Neural crest cell (in vitro differentiated cells): ENCODE data around the gene FMNL2. TPM values are rescaled to one million over a fixed set of nuclear protein-coding genes. Genes with fewer than 3 reads are reported as not detected.

ENCODE experiments used
- DNase-seq: peaks from one replicate; pipeline ENCODE4 v3.0.0; 2021; ENCODE audit warnings: low read depth, mixed read lengths, low spot score
- H3K27ac Mint-ChIP-seq: one replicate; pipeline ENCODE4 v1.8.0; 2021; ENCODE audit warnings: mild to moderate bottlenecking, mixed read lengths; ENCODE audit not compliant: unreplicated experiment
- H3K27me3 Mint-ChIP-seq: 2 replicates; pipeline ENCODE4 v1.8.0; 2021; ENCODE audit warnings: low read depth, mild to moderate bottlenecking, mixed read lengths
- H3K36me3 Mint-ChIP-seq: 2 replicates; pipeline ENCODE4 v1.8.0; 2021; ENCODE audit warnings: low read depth, mild to moderate bottlenecking, mixed read lengths
- H3K4me1 Mint-ChIP-seq: 2 replicates; pipeline ENCODE4 v1.8.0; 2021; ENCODE audit warnings: mixed read lengths
- H3K4me3 Mint-ChIP-seq: one replicate; pipeline ENCODE4 v1.8.0; 2021; ENCODE audit warnings: mild to moderate bottlenecking, mixed read lengths
- H3K9me3 Mint-ChIP-seq: 2 replicates; pipeline ENCODE4 v1.8.0; 2021; ENCODE audit warnings: mixed read lengths
- total RNA-seq: library from RNA; stranded (reverse); gene quantifications from 2 replicates; pipeline ENCODE4 v1.2.1, GENCODE V29; 2021
- TF ChIP-seq, protein P1 (sequence below): fragments of 200-600 bp; sonication (generic); conservative IDR thresholded peaks from 2 replicates; pipeline ENCODE4 v1.5.0; 2021; ENCODE audit warnings: antibody characterized with exemption, mild to moderate bottlenecking

FMNL2 gene
- total RNA-seq, 1 donor from 2014 or later = 54.9 TPM

DNA sequence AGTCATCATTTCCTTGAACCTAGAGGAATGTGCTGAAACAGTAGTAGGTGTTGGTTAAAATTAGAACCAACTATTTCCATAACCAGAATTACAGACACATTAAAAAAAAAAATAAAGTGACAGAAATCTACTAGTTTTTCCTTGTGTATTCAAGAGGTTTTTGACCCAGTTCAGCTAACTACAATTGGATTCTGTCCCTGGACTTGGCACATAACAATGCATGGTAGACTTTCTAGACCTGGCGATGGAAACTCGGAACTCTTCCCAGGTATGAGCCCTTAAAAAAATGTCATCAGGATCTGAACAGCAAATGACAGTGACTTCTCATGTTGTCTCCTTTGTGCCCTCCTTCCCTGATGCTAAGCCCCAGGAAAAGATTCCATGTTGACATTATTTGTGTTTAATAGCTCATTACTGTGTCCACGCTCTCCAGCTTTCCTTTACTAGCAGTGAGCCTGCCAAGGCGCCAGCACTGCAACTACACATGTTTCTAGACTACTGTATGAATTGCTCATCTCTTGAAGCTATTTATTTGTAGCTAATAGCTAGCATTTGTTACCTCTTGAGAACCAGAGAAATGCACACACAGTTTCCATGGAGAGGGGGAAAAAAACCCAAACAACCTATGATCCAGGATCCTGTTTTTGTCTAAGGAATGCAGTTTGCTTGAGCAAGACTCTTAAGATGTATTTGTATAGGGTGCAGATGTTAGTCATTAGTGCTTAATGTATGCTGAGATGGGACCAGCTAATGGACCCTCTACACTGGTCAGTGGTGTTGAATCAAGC lies 148.5 kb downstream of the FMNL2 start:
- Mint-ChIP-seq H3K4me3 (no peak overlapping the region), H3K27ac (no peak overlapping the region), H3K9me3 (no peaks in the 10 kb centered on the region), H3K36me3 (no peaks in the 10 kb centered on the region), H3K27me3 (no peaks in the 10 kb centered on the region), H3K4me1 (peaks cover 45% of the 10 kb centered on the region)
- DNase-seq = no peak
- TF ChIP-seq, protein P1, sequence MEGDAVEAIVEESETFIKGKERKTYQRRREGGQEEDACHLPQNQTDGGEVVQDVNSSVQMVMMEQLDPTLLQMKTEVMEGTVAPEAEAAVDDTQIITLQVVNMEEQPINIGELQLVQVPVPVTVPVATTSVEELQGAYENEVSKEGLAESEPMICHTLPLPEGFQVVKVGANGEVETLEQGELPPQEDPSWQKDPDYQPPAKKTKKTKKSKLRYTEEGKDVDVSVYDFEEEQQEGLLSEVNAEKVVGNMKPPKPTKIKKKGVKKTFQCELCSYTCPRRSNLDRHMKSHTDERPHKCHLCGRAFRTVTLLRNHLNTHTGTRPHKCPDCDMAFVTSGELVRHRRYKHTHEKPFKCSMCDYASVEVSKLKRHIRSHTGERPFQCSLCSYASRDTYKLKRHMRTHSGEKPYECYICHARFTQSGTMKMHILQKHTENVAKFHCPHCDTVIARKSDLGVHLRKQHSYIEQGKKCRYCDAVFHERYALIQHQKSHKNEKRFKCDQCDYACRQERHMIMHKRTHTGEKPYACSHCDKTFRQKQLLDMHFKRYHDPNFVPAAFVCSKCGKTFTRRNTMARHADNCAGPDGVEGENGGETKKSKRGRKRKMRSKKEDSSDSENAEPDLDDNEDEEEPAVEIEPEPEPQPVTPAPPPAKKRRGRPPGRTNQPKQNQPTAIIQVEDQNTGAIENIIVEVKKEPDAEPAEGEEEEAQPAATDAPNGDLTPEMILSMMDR = no peak

DNA sequence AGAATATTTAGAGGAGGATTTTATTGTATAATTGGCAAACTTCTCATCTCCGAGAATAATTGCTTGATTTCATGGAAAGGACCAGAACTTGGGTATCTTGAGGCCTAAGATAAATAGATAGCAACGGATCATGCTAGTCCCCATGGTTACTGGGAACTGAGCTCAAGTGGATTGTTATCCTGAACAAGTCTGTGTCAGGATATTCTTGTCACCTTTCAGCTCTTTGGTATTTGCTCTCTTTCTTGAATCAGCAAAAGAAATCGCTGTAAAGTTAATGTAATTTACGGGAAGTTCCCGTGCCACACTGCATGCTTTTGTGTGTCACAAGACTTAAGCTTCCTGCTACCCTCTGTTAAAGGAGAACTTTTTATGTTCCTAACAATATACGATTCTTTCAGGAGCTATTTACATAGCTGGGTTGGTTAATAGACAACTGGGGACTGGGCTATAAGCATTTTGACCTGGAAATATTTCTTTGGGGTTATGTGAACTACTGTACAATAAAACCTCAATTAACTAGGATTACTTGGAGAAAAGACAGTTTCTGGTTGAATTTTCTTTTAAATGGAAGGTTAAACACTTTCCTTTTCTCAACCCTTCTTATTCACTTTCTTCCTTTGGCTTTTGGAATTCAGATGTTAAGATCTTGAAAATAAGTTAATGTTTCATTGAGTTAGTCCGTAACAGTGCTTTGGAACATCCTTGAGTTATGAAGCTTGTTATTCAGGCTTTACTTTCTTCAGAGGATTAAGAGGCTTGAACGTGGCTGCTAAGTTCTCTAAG lies 151.2 kb downstream of the FMNL2 start:
- Mint-ChIP-seq H3K27me3 (no peaks in the 10 kb centered on the region), H3K27ac (peak overlapping the region; percentile 20), H3K4me1 (peaks cover 65% of the 10 kb centered on the region), H3K9me3 (no peaks in the 10 kb centered on the region), H3K4me3 (peak overlapping the region; percentile 5), H3K36me3 (no peaks in the 10 kb centered on the region)
- no peak for DNase-seq
- TF ChIP-seq, protein P1 = no peak

DNA sequence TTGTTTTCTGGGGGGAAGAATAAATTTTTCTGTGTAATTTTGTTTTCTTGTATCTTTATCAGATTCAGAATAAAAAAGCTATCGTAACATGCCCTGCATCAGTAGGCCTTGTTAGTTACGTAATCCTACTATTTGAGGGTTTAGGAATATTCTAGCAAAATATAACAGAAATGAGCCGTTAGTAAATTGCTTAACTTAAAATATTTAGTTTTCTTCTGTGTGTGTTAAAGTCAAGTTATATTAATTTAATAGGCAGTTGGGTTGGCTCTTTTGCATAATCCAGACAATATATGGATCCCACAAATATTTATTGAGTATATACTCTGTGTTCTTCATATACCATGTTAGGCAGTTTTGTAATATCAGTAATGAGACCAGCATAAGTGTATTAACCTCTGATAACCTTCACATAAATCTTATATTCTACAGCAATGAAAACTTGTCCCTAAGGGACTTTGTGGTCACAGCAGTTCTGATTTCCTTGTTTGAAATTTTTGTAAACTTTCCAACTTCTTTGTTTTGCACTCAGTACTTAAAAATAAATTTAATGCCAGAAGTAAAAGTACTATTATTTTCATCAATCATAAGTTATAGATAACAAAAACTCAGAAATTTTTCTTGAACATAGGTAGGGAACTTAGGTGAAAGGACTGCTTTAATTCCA lies 151.9 kb downstream of the FMNL2 start:
- no peaks in the 10 kb centered on the region for H3K36me3 Mint-ChIP-seq
- H3K4me1 Mint-ChIP-seq = peaks cover 64% of the 10 kb centered on the region
- no peak overlapping the region for H3K4me3 Mint-ChIP-seq
- H3K9me3 Mint-ChIP-seq = no peaks in the 10 kb centered on the region
- no peaks in the 10 kb centered on the region for H3K27me3 Mint-ChIP-seq
- TF ChIP-seq, protein P1 = no peak
- no peak for DNase-seq
- peak overlapping the region; percentile 20 for H3K27ac Mint-ChIP-seq

DNA sequence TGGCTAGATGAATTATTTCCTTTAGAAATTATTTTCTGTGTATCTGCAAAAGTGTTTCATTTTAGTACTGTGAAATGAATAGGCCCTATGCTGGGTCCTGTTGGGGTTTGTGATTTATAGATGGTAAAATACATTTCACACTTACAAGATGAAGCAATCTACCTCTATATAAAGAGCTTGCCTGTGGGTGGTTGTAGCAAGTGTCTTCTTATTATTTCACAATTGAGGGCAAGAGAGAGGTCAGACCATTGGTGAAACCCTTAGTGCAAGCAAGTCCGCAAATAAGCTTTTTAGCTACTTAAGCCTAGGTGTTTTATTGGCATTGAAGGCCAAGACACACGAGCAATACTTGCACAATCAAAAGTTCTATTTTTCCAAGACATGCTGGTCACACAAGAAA lies 153.1 kb downstream of the FMNL2 start:
- peaks cover 75% of the 10 kb centered on the region for H3K4me1 Mint-ChIP-seq
- H3K27ac Mint-ChIP-seq = no peak overlapping the region
- H3K36me3 Mint-ChIP-seq = no peaks in the 10 kb centered on the region
- no peaks in the 10 kb centered on the region for H3K9me3 Mint-ChIP-seq
- DNase-seq = no peak
- peak overlapping the region; percentile 31 for H3K4me3 Mint-ChIP-seq
- TF ChIP-seq, protein P1 = no peak
- no peaks in the 10 kb centered on the region for H3K27me3 Mint-ChIP-seq

DNA sequence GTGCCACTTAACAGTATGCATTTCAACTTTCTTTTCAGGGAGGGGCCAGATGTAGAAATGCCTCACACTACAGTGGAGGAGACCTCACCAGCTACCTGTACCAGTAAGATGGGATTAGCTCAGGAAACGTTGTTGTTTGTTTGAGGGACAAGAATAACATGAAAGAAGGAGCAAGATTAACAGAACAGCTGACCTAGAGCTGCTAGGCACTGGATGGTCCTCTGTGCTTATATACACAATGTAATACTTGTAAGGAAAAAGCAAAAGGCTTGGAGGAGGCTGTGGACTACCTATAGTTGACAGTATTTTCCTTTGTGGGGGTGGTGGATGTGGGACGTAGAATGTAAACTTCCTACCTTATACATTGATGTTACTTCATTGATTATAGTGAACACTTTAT lies 154.4 kb downstream of the FMNL2 start:
- H3K9me3 Mint-ChIP-seq = no peaks in the 10 kb centered on the region
- DNase-seq = no peak
- H3K27me3 Mint-ChIP-seq = no peaks in the 10 kb centered on the region
- no peaks in the 10 kb centered on the region for H3K36me3 Mint-ChIP-seq
- TF ChIP-seq, protein P1 = no peak
- peak overlapping the region; percentile 37 for H3K27ac Mint-ChIP-seq
- peaks cover 79% of the 10 kb centered on the region for H3K4me1 Mint-ChIP-seq
- H3K4me3 Mint-ChIP-seq = peak overlapping the region; percentile 12
